Measurements from ENCODE around the gene GBX1.

Gene GBX1

DNA sequence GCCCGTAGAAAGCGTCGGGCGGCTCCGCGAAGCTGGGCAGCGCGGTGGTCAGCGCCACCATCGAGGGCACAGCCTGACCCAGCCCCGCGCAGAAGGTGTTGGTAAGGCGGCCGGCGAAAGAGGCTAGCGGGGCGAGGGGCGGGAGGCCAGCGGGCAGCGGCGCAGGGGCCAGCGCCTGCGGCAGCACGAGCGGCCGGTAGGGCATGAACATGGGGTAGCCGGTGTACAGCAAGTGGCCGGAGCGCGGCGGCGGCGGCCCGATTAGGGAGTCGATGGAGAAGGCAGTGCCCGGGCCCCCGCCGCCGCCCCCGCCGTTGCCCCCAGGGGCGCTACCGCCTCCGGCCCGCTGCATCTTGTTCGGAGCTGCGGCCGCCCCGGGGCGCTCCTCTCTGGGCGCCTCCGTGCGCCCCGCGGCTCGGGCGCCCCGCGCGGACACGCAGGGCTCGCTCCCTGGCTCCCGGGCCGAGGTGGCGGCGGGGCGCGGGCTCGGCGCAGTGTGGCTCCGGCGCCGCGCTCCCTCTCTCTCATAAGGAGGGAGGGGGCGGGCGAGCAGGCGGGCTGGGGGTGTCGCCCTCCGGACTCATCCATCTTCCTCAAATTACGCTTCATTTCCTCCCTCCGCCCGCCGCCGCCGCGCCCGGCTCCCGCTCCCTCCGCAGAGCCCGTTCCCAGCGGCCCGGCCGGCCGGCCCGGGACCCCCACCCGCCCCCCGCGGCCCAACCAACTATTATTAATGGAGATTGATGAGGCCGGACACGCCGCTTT, at the start of gene GBX1:
Gene GBX1, minus strand, starts transcription at position 498 of the 765 bp plus-strand sequence. Its CDS starts 146 bp downstream, at position 352.
- no peak within 1 kb of the TSS for H3K4me3 ChIP-seq (ENCODE audit: low read depth, low read length)
- no peak for TF ChIP-seq CTCF (IDR thresholded peaks at IDR 0.05; ENCODE audit: low read depth, low read length, missing control alignments)
- DNase-seq (ENCODE audit: low read depth), result no peak

DNA sequence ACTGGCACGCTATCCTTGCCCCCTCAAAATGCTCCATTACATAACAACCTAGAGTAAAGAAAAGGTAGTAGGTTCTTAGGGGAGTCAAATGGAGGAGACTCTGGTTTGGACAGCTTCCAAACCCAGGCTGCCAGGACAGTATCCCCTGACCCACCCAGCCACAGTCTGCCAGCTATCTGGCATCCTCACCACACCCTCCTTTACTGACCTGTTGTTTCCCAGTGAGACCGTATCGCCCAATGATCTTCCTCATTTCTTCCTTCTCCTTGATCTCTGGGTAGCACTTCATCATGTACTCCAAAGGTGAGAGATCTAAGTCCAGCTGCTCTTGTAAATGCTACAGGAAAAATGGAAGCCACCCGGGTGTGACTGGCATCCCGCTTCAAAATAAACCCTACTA, 47.9 kb upstream of the GBX1 start:
- no peak for TF ChIP-seq CTCF (IDR thresholded peaks at IDR 0.05; ENCODE audit: low read depth, low read length, missing control alignments)
- no peak for DNase-seq (ENCODE audit: low read depth)
- H3K4me3 ChIP-seq (ENCODE audit: low read depth, low read length), result no peak overlapping the region

DNA sequence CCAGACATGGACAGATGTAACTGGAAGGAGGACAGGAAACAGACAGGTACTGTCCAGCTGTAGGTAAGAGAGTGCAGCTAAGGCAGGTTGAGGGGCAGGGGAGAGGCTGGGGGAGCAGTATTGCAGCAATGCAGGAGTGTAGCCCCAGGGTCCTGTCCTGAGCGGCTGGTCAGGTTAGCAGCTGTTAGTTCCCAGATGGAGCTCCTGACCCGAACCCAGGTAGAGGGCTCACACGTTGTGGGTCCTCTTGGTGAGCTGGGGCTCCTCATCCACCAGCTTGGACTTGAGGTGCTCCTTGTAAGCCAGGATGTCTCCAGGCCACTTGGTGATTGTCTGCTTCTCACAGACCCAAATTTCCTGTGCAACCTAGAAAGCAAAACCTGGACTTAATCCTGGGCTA, 46.3 kb upstream of the GBX1 start:
- no peak for TF ChIP-seq CTCF (IDR thresholded peaks at IDR 0.05; ENCODE audit: low read depth, low read length, missing control alignments)
- no peak for DNase-seq (ENCODE audit: low read depth)
- H3K4me3 ChIP-seq (ENCODE audit: low read depth, low read length), result no peak overlapping the region

GRCh38 chr7:151212626-151213025, 45.1 kb upstream of the GBX1 start:
- no peak overlapping the region for H3K4me3 ChIP-seq (ENCODE audit: low read depth, low read length)
- DNase-seq (ENCODE audit: low read depth), result no peak
- no peak for TF ChIP-seq CTCF (IDR thresholded peaks at IDR 0.05; ENCODE audit: low read depth, low read length, missing control alignments)

GRCh38 chr7:151211155-151211772, 43.8 kb upstream of the GBX1 start:
- TF ChIP-seq CTCF (IDR thresholded peaks at IDR 0.05; ENCODE audit: low read depth, low read length, missing control alignments), result no peak
- H3K4me3 ChIP-seq (ENCODE audit: low read depth, low read length), result no peak overlapping the region
- DNase-seq (ENCODE audit: low read depth), result no peak

DNA sequence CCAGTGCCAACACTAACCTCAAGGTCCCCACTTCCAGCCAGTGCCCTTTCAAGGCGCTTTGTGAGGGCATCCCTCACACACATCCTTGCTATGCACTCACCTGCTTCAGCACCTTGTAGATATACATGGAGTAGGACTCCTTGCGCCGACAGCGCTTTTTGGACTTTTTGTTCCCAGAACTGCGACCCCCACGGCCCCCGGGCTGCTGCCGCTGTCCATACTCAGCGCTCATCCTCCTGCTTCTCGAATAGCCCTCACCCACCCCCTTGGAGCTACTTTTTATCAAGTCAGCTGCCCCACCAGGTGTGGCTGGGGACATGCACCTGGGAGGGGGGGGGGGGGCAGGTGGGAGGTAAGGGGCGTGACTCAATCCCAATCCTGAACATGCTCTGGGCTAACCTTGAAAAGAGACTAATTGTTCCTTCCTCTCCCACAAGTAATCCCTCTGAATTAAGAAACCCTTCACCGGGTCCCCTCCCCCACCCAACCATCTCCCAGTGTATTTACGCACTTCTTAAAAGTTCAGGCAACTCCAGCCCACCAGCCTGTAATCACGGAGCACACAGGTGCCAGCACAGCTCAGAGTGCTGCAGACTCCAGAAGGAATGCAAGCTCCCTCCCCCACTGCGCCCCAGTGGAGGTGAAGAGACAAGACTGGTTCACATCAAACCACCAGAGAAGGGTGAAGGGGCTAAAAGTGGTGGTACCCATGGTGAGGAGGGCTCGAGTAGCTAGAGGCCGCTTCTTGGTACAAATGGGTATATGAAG, 42.8 kb upstream of the GBX1 start, which contains the start of gene H2BK1:
Gene H2BK1, minus strand, starts transcription at position 402 of the 768 bp plus-strand sequence. Its CDS starts 170 bp downstream, at position 232.
- TF ChIP-seq CTCF (IDR thresholded peaks at IDR 0.05; ENCODE audit: low read depth, low read length, missing control alignments), result no peak
- DNase-seq (ENCODE audit: low read depth), result no peak
- H3K4me3 ChIP-seq (ENCODE audit: low read depth, low read length), result no peak within 1 kb of the TSS

Data from GM12864 (cell line).